Esophagus muscularis mucosa (tissue), 4 donors: Measurements from ENCODE around the gene MUC21. TPM values are rescaled to one million over a fixed set of nuclear protein-coding genes. Genes with fewer than 3 reads are reported as not detected.

Source experiments
- DNase-seq: peaks from one replicate; pipeline ENCODE4 v3.0.0-alpha.2; 2017; ENCODE audit errors: extremely low spot score
- H3K27ac ChIP-seq, 4 donors: fragments of 200-600 bp; sonication (generic); replicated peaks in 1 of 4; 1 replicate in 3 of 4; 2 replicates in 1 of 4; pipeline ENCODE4 v1.5.1; 2016 to 2019; ENCODE audit warnings: mild to moderate bottlenecking in 1 of 4
- H3K27me3 ChIP-seq, 4 donors: fragments of 200-600 bp; sonication (generic); one replicate each; pipeline versions ENCODE4 v1.5.1 to v1.6.0; 2016 to 2019
- H3K36me3 ChIP-seq, 4 donors: fragments of 200-600 bp; sonication (generic); one replicate each; pipeline ENCODE4 v1.5.1; 2016 to 2019
- H3K4me1 ChIP-seq, 4 donors: fragments of 200-600 bp; sonication (generic); one replicate each; pipeline ENCODE4 v1.5.1; 2016 to 2019
- H3K4me3 ChIP-seq, 4 donors: fragments of 200-600 bp; sonication (generic); 1 replicate in 2 of 4; 2 replicates in 2 of 4; pipeline ENCODE4 v1.5.1; 2016 to 2019; ENCODE audit warnings: mild to moderate bottlenecking in 4 of 4, moderate library complexity in 1 of 4
- H3K9me3 ChIP-seq, 4 donors: fragments of 200-600 bp; sonication (generic); 1 replicate in 3 of 4; 2 replicates in 1 of 4; pipeline ENCODE4 v1.5.1; 2016 to 2019
- CTCF ChIP-seq, 3 experiments: fragments of 200-600 bp in 2 of 3; fragments of 450-650 bp in 1 of 3; sonication (generic) in 2 of 3; IDR thresholded peaks; one replicate each; pipeline ENCODE4 v1.5.1; 2017 to 2019; ENCODE audit warnings: antibody characterized with exemption in 3 of 3, mild to moderate bottlenecking in 2 of 3, moderate library complexity in 1 of 3
- EP300 ChIP-seq: sonication (generic); formaldehyde crosslinking; IDR thresholded peaks from one replicate; pipeline ENCODE4 v1.6.1; 2017; ENCODE audit warnings: antibody characterized with exemption
- POLR2A ChIP-seq: fragments of 450-650 bp; IDR thresholded peaks from one replicate; pipeline ENCODE4 v1.6.1; 2017; ENCODE audit warnings: antibody characterized with exemption, moderate library complexity, mild to moderate bottlenecking, low read depth
- POLR2AphosphoS5 ChIP-seq, 2 donors: sonication (generic); formaldehyde crosslinking; IDR thresholded peaks; one replicate each; pipeline ENCODE4 v1.6.1; 2017; ENCODE audit warnings: antibody characterized with exemption in 2 of 2
- WGBS: methylation state at CpG from one replicate; pipeline ENCODE4 v1.1.5; 2018; 5-methylcytosine and 5-hydroxymethylcytosine counted together
- intact Hi-C: fragments of 100-400 bp; cut with DNase I; formaldehyde crosslinking; loops from one replicate; pipeline ENCODE4 v1.15.1; 2023
- total RNA-seq, 4 donors: library from RNA; depleted of rRNA; stranded (reverse); fragments of >200 nt; gene quantifications; one replicate each; pipeline versions ENCODE4 v1.1.0 to v1.2.1, GENCODE V29; 2016

Gene MUC21
- total RNA-seq, 4 donors from 2014 or later = 2.1 TPM; not detected in 3

- intact Hi-C loops = no loop called here
- 83% methylated on average over 5 of the region's 5 CpGs for WGBS
- TF ChIP-seq POLR2A (no peak), POLR2AphosphoS5 (IDR thresholded peaks at IDR 0.05) (no peak), EP300 (no peak), CTCF (IDR thresholded peaks at IDR 0.05) (no peak)
These were observed 12.6 kb upstream of the MUC21 start for GRCh38 chr6:30970946-30971345.

GRCh38 chr6:30972816-30973215 is 10.7 kb upstream of the MUC21 start:
- intact Hi-C loops = no loop called here

More at GRCh38 chr6:30970946-30971345, 12.6 kb upstream of the MUC21 start:
- Histone ChIP-seq H3K9me3 (no peaks in the 10 kb centered on the region), H3K4me3 (no peak overlapping the region), H3K27ac (no peak overlapping the region), H3K36me3 (no peaks in the 10 kb centered on the region), H3K4me1 (no peaks in the 10 kb centered on the region), H3K27me3 (peaks cover 0 to 14% (median 0%) of the 10 kb centered on the region in 4 donors)
- no peak for DNase-seq

GRCh38 chr6:30974490-30975252 is 8.8 kb upstream of the MUC21 start:
- Histone ChIP-seq H3K27me3 (peaks cover 0 to 14% (median 0%) of the 10 kb centered on the region in 4 donors), H3K27ac (no peak overlapping the region), H3K9me3 (no peaks in the 10 kb centered on the region), H3K4me1 (no peaks in the 10 kb centered on the region), H3K4me3 (no peak overlapping the region), H3K36me3 (no peaks in the 10 kb centered on the region)
- TF ChIP-seq CTCF (IDR thresholded peaks at IDR 0.05) (no peak), EP300 (no peak), POLR2A (no peak), POLR2AphosphoS5 (IDR thresholded peaks at IDR 0.05) (no peak)
- no peak for DNase-seq
- intact Hi-C loops = no loop called here
- 55% methylated on average over 4 of the region's 4 CpGs for WGBS

More at GRCh38 chr6:30972816-30973215, 10.7 kb upstream of the MUC21 start:
- TF ChIP-seq CTCF (IDR thresholded peaks at IDR 0.05) = no peak
- no peak for TF ChIP-seq EP300
- TF ChIP-seq POLR2AphosphoS5 (IDR thresholded peaks at IDR 0.05) = no peak
- TF ChIP-seq POLR2A = no peak
- no peak for DNase-seq
- no peaks in the 10 kb centered on the region for H3K36me3 ChIP-seq
- no peaks in the 10 kb centered on the region for H3K4me1 ChIP-seq
- H3K27ac ChIP-seq = no peak overlapping the region
- H3K9me3 ChIP-seq = no peaks in the 10 kb centered on the region
- peaks cover 0 to 14% (median 0%) of the 10 kb centered on the region in 4 donors for H3K27me3 ChIP-seq
- H3K4me3 ChIP-seq = no peak overlapping the region
- 91% methylated on average over 2 of the region's 4 CpGs for WGBS

- no peak overlapping the region for H3K4me3 ChIP-seq
These were observed 4.4 kb upstream of the MUC21 start for GRCh38 chr6:30979141-30979540.

GRCh38 chr6:30979690-30980089 is 3.8 kb upstream of the MUC21 start:
- H3K4me3 ChIP-seq = no peak overlapping the region
- peaks cover 0 to 11% (median 5%) of the 10 kb centered on the region in 4 donors for H3K4me1 ChIP-seq
- intact Hi-C loops = no loop called here
- peaks cover 0 to 23% (median 0%) of the 10 kb centered on the region in 4 donors for H3K27me3 ChIP-seq
- WGBS = 59% methylated on average over 4 of the region's 4 CpGs
- TF ChIP-seq EP300 (no peak), POLR2A (no peak), CTCF (IDR thresholded peaks at IDR 0.05) (no peak), POLR2AphosphoS5 (IDR thresholded peaks at IDR 0.05) (no peak)
- H3K27ac ChIP-seq = no peak overlapping the region
- H3K36me3 ChIP-seq = no peaks in the 10 kb centered on the region
- H3K9me3 ChIP-seq = no peaks in the 10 kb centered on the region
- no peak for DNase-seq

More at GRCh38 chr6:30979141-30979540, 4.4 kb upstream of the MUC21 start:
- WGBS = 40% methylated on average over 1 of the region's 1 CpG
- Histone ChIP-seq H3K27me3 (peaks cover 0 to 17% (median 0%) of the 10 kb centered on the region in 4 donors), H3K9me3 (no peaks in the 10 kb centered on the region), H3K4me1 (peaks cover 0 to 11% (median 5%) of the 10 kb centered on the region in 4 donors), H3K36me3 (no peaks in the 10 kb centered on the region), H3K27ac (no peak overlapping the region)
- intact Hi-C loops = no loop called here
- DNase-seq = no peak
- TF ChIP-seq EP300 (no peak), POLR2A (no peak)
